H9 (cell line): ENCODE data around the gene ZNF512. TPM values are rescaled to one million over a fixed set of nuclear protein-coding genes. Genes with fewer than 3 reads are reported as not detected.

Experiments
- DNase-seq: peaks from one replicate; pipeline ENCODE4 v3.0.0-alpha.2; 2017
- H2AFZ ChIP-seq: one replicate; pipeline ENCODE4 v1.6.1; 2013; ENCODE audit warnings: mild to moderate bottlenecking, low read length, control low read depth, moderate library complexity
- H2AK5ac ChIP-seq: 2 replicates; pipeline ENCODE4 v1.6.1; 2013; ENCODE audit warnings: low read length, control low read depth, mixed read lengths; ENCODE audit not compliant: insufficient read length
- H2BK120ac ChIP-seq: one replicate; pipeline ENCODE4 v1.6.1; 2013; ENCODE audit warnings: low read depth, mild to moderate bottlenecking, low read length, control low read depth, inconsistent platforms; ENCODE audit not compliant: poor library complexity, severe bottlenecking
- H2BK12ac ChIP-seq: 2 replicates; pipeline ENCODE4 v1.6.1; 2013; ENCODE audit warnings: low read length, control low read depth, mixed read lengths, low read depth; ENCODE audit not compliant: insufficient read length
- H2BK15ac ChIP-seq: 2 replicates; pipeline ENCODE4 v1.6.1; 2013; ENCODE audit warnings: low read depth, low read length, control low read depth
- H2BK20ac ChIP-seq: one replicate; pipeline ENCODE4 v1.6.1; 2013; ENCODE audit warnings: low read depth, mild to moderate bottlenecking, low read length, control low read depth, inconsistent platforms; ENCODE audit not compliant: poor library complexity, severe bottlenecking
- H2BK5ac ChIP-seq: 2 replicates; pipeline ENCODE4 v1.6.1; 2013; ENCODE audit warnings: low read length, control low read depth, mixed read lengths; ENCODE audit not compliant: insufficient read length
- H3K14ac ChIP-seq: 2 replicates; pipeline ENCODE4 v1.6.1; 2013; ENCODE audit warnings: low read length, control low read depth; ENCODE audit not compliant: insufficient read depth
- H3K18ac ChIP-seq: 2 replicates; pipeline ENCODE4 v1.6.1; 2013; ENCODE audit warnings: low read depth, mild to moderate bottlenecking, mixed read lengths, low read length, control low read depth; ENCODE audit not compliant: insufficient read length
- H3K23ac ChIP-seq: 2 replicates; pipeline ENCODE4 v1.6.1; 2013; ENCODE audit warnings: low read length, control low read depth, mixed read lengths, low read depth; ENCODE audit not compliant: insufficient read length
- H3K23me2 ChIP-seq: 2 replicates; pipeline ENCODE4 v1.6.1; 2013; ENCODE audit warnings: low read depth, mild to moderate bottlenecking, mixed read lengths, low read length, control low read depth; ENCODE audit not compliant: insufficient read length, poor library complexity, severe bottlenecking
- H3K27ac ChIP-seq: 2 replicates; pipeline ENCODE4 v1.5.1; 2013; ENCODE audit warnings: low read length, control low read depth, mixed read lengths, low read depth; ENCODE audit not compliant: insufficient read length
- H3K27me3 ChIP-seq: 2 replicates; pipeline ENCODE4 v1.6.1; 2013; ENCODE audit warnings: low read length, control low read depth, inconsistent platforms; ENCODE audit not compliant: insufficient read depth
- H3K4ac ChIP-seq: 2 replicates; pipeline ENCODE4 v1.6.1; 2013; ENCODE audit warnings: low read depth, mild to moderate bottlenecking, control low read depth, inconsistent platforms, low read length, moderate library complexity
- H3K4me1 ChIP-seq: 2 replicates; pipeline ENCODE4 v1.6.1; 2013; ENCODE audit warnings: low read length, control low read depth, inconsistent platforms; ENCODE audit not compliant: insufficient read depth
- H3K4me2 ChIP-seq: 2 replicates; pipeline ENCODE4 v1.6.1; 2013; ENCODE audit warnings: low read length, control low read depth, mixed read lengths; ENCODE audit not compliant: insufficient read length, insufficient read depth
- H3K56ac ChIP-seq: 2 replicates; pipeline ENCODE4 v1.6.1; 2013; ENCODE audit warnings: low read depth, mild to moderate bottlenecking, mixed read lengths, low read length, control low read depth; ENCODE audit not compliant: insufficient read length
- H3K79me1 ChIP-seq: 2 replicates; pipeline ENCODE4 v1.6.1; 2013; ENCODE audit warnings: low read depth, mild to moderate bottlenecking, moderate library complexity, low read length, control low read depth, inconsistent platforms; ENCODE audit not compliant: insufficient read depth, poor library complexity, severe bottlenecking
- H3K79me2 ChIP-seq: 2 replicates; pipeline ENCODE4 v1.6.1; 2013; ENCODE audit warnings: low read length, control low read depth, inconsistent platforms; ENCODE audit not compliant: insufficient read depth
- H3K9ac ChIP-seq: 2 replicates; pipeline ENCODE4 v1.6.1; 2013; ENCODE audit warnings: low read length, control low read depth, mixed read lengths; ENCODE audit not compliant: insufficient read length; ENCODE audit errors: extremely low read depth
- H3K9me3 ChIP-seq: one replicate; pipeline ENCODE4 v1.6.1; 2013; ENCODE audit warnings: low read depth, low read length, inconsistent platforms; ENCODE audit not compliant: control insufficient read depth
- H3T11ph ChIP-seq: one replicate; pipeline ENCODE4 v1.6.1; 2013; ENCODE audit warnings: mild to moderate bottlenecking, low read length, control low read depth, inconsistent platforms
- H4K20me1 ChIP-seq: one replicate; pipeline ENCODE4 v1.6.1; 2013; ENCODE audit not compliant: control insufficient read depth, insufficient read length, insufficient read depth
- H4K5ac ChIP-seq: 2 replicates; pipeline ENCODE4 v1.6.1; 2013; ENCODE audit warnings: low read depth, mild to moderate bottlenecking, mixed read lengths, low read length, control low read depth; ENCODE audit not compliant: insufficient read length
- H4K8ac ChIP-seq: replicated peaks from 2 replicates; pipeline ENCODE4 v1.6.1; 2013; ENCODE audit warnings: low read length, control low read depth, mixed read lengths, low read depth; ENCODE audit not compliant: insufficient read length
- H4K91ac ChIP-seq: 2 replicates; pipeline ENCODE4 v1.6.1; 2013; ENCODE audit warnings: low read depth, mild to moderate bottlenecking, moderate library complexity, mixed read lengths, low read length, control low read depth; ENCODE audit not compliant: insufficient read length
- H3K27ac Mint-ChIP-seq, 3 experiments: 2 replicates in 2 of 3; 3 replicates in 1 of 3; pipeline ENCODE4 v1.8.0; 2020 to 2021; ENCODE audit warnings: mixed read lengths in 3 of 3, mild to moderate bottlenecking in 1 of 3, moderate library complexity in 1 of 3
- H3K27me3 Mint-ChIP-seq: 2 replicates; pipeline ENCODE4 v1.8.0; 2021; ENCODE audit warnings: low read depth, mild to moderate bottlenecking, moderate library complexity, mixed read lengths
- H3K36me3 Mint-ChIP-seq, 3 experiments: 2 replicates in 2 of 3; 3 replicates in 1 of 3; pipeline ENCODE4 v1.8.0; 2020 to 2021; ENCODE audit warnings: low read depth in 3 of 3, mixed read lengths in 3 of 3; ENCODE audit not compliant: insufficient read depth in 1 of 3
- H3K4me1 Mint-ChIP-seq, 2 experiments: 2 replicates each; pipeline ENCODE4 v1.8.0; 2020; ENCODE audit warnings: mixed read lengths in 2 of 2
- H3K4me3 Mint-ChIP-seq, 2 experiments: 2 replicates in 1 of 2; 3 replicates in 1 of 2; pipeline ENCODE4 v1.8.0; 2020 to 2021; ENCODE audit warnings: mild to moderate bottlenecking in 2 of 2, mixed read lengths in 2 of 2, moderate library complexity in 1 of 2
- H3K9me3 Mint-ChIP-seq, 2 experiments: 2 replicates in 1 of 2; 3 replicates in 1 of 2; pipeline ENCODE4 v1.8.0; 2020; ENCODE audit warnings: mild to moderate bottlenecking in 2 of 2, mixed read lengths in 2 of 2, moderate library complexity in 1 of 2
- WGBS: extraction: QIAGEN DNeasy Blood & Tissue Kit; methylation state at CpG from one replicate; pipeline ENCODE4 v1.1.7; 2013; ENCODE audit warnings: missing lambda C conversion rate, low lambda C conversion rate, mixed read lengths; ENCODE audit not compliant: insufficient read length; ENCODE audit errors: extremely low coverage; 5-methylcytosine and 5-hydroxymethylcytosine counted together
- total RNA-seq: library from RNA; stranded (reverse); gene quantifications from 2 replicates; pipeline ENCODE4 v1.2.1, GENCODE V29; 2021
- TF ChIP-seq, protein P1 (sequence below): fragments of 200-600 bp; sonication (generic); conservative IDR thresholded peaks from 3 replicates; pipeline ENCODE4 v1.8.0; 2021; ENCODE audit warnings: antibody characterized with exemption, mild to moderate bottlenecking

ZNF512 gene
- total RNA-seq, 1 experiment from 2014 or later: 38.2 TPM

DNA sequence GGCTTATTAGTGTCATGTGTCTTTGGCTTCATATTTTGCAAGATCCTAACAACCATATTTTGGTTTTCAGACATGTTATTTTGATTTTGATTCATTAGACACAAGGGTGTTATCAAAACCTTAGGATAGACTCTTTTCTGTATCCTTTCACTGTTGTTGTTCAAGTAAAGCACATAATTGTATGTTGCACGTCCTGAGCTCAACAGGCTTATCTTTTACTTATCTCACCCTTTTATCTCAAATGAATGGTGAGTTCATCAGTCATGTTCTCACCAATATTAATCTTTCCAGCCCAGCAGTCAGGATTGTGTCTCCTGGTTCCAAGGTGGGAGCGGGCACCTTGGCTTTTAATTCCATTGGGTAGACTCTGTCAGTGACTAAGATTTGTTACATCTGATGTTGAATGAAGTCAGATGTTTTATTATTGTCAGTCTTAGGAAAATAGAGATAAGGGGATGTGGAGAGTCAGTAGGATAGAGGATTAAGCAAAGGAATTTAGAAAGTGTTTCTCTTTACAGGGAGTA, 57.9 kb downstream of the ZNF512 start:
- no peak overlapping the region for H3K14ac ChIP-seq
- H2BK20ac ChIP-seq: no peak overlapping the region
- WGBS: no CpG with 5 or more reads among the region's 2 CpGs
- H2BK12ac ChIP-seq: no peak overlapping the region
- TF ChIP-seq, protein P1, sequence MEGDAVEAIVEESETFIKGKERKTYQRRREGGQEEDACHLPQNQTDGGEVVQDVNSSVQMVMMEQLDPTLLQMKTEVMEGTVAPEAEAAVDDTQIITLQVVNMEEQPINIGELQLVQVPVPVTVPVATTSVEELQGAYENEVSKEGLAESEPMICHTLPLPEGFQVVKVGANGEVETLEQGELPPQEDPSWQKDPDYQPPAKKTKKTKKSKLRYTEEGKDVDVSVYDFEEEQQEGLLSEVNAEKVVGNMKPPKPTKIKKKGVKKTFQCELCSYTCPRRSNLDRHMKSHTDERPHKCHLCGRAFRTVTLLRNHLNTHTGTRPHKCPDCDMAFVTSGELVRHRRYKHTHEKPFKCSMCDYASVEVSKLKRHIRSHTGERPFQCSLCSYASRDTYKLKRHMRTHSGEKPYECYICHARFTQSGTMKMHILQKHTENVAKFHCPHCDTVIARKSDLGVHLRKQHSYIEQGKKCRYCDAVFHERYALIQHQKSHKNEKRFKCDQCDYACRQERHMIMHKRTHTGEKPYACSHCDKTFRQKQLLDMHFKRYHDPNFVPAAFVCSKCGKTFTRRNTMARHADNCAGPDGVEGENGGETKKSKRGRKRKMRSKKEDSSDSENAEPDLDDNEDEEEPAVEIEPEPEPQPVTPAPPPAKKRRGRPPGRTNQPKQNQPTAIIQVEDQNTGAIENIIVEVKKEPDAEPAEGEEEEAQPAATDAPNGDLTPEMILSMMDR: no peak
- H3K27me3 Mint-ChIP-seq: no peaks in the 10 kb centered on the region
- no peaks in the 10 kb centered on the region for H3K27me3 ChIP-seq
- no peaks in the 10 kb centered on the region for H3K9me3 Mint-ChIP-seq
- H3K9ac ChIP-seq: no peak overlapping the region
- no peak for DNase-seq
- no peaks in the 10 kb centered on the region for H4K20me1 ChIP-seq
- H3K27ac Mint-ChIP-seq: no peak overlapping the region
- H3K4me3 Mint-ChIP-seq: no peak overlapping the region
- H2AK5ac ChIP-seq: no peak overlapping the region
- H2AFZ ChIP-seq: no peak overlapping the region
- H2BK120ac ChIP-seq: no peak overlapping the region
- no peak overlapping the region for H4K8ac ChIP-seq
- H3K4me2 ChIP-seq: no peak overlapping the region
- no peaks in the 10 kb centered on the region for H3K23me2 ChIP-seq
- H2BK15ac ChIP-seq: no peak overlapping the region
- no peaks in the 10 kb centered on the region for H3K9me3 ChIP-seq
- H3K56ac ChIP-seq: no peak overlapping the region
- H3K4ac ChIP-seq: no peak overlapping the region
- H3K23ac ChIP-seq: no peak overlapping the region
- no peaks in the 10 kb centered on the region for H3K79me2 ChIP-seq
- H3K36me3 Mint-ChIP-seq: peaks cover 9 to 63% (median 42%) of the 10 kb centered on the region in 3 experiments; a peak in 6 of 7 replicates
- no peaks in the 10 kb centered on the region for H3K4me1 ChIP-seq
- H3T11ph ChIP-seq: no peak overlapping the region
- no peaks in the 10 kb centered on the region for H3K79me1 ChIP-seq
- H3K4me1 Mint-ChIP-seq: no peaks in the 10 kb centered on the region
- H3K27ac ChIP-seq: no peak overlapping the region
- no peak overlapping the region for H4K5ac ChIP-seq
- H3K18ac ChIP-seq: no peak overlapping the region
- H4K91ac ChIP-seq: no peak overlapping the region
- H2BK5ac ChIP-seq: no peak overlapping the region
